GM18907 (cell line): ENCODE data around the gene SYT11.

Experiments
- ATAC-seq: cut with Tn5 transposase; IDR thresholded peaks from one replicate; pipeline ENCODE4 v1.9.1; 2021; ENCODE audit warnings: mild to moderate bottlenecking, moderate library complexity; ENCODE audit not compliant: unreplicated experiment

SYT11 gene

GRCh38 chr1:155859881-155860871 lies 809 bp downstream of the SYT11 start:
- peak; percentile 23 for ATAC-seq

- no peak for ATAC-seq
Measured at GRCh38 chr1:155860970-155861510, 1.7 kb downstream of the SYT11 start.

- no peak for ATAC-seq
Measured at GRCh38 chr1:155861896-155862295, 2.5 kb downstream of the SYT11 start.

- ATAC-seq: no peak
Measured at GRCh38 chr1:155864393-155864792, 5.0 kb downstream of the SYT11 start.

- ATAC-seq: no peak
Measured at GRCh38 chr1:155867766-155868165, 8.4 kb downstream of the SYT11 start.

GRCh38 chr1:155871390-155871789 lies 12.0 kb downstream of the SYT11 start:
- ATAC-seq: no peak

- no peak for ATAC-seq
Measured at GRCh38 chr1:155872527-155872926, 13.2 kb downstream of the SYT11 start.

GRCh38 chr1:155873860-155874259 lies 14.5 kb downstream of the SYT11 start:
- ATAC-seq: no peak

- no peak for ATAC-seq
Measured at GRCh38 chr1:155877945-155878344, 18.6 kb downstream of the SYT11 start.

GRCh38 chr1:155880251-155880650 lies 20.9 kb downstream of the SYT11 start:
- no peak for ATAC-seq

GRCh38 chr1:155880950-155881349 lies 21.6 kb downstream of the SYT11 start:
- ATAC-seq: no peak

GRCh38 chr1:155882235-155882634 lies 22.9 kb downstream of the SYT11 start:
- ATAC-seq: no peak

- ATAC-seq: no peak
Measured at GRCh38 chr1:155882766-155883165, 23.4 kb downstream of the SYT11 start.

- no peak for ATAC-seq
Measured at GRCh38 chr1:155884031-155884960, 24.9 kb downstream of the SYT11 start.

GRCh38 chr1:155884982-155885381 lies 25.6 kb downstream of the SYT11 start:
- no peak for ATAC-seq

GRCh38 chr1:155888481-155888880 lies 29.1 kb downstream of the SYT11 start:
- ATAC-seq: no peak

- no peak for ATAC-seq
Measured at GRCh38 chr1:155889566-155889965, 30.2 kb downstream of the SYT11 start.

GRCh38 chr1:155890251-155890650 lies 30.9 kb downstream of the SYT11 start:
- ATAC-seq: no peak

GRCh38 chr1:155892796-155893195 lies 33.4 kb downstream of the SYT11 start:
- no peak for ATAC-seq

- no peak for ATAC-seq
Measured at GRCh38 chr1:155893389-155894142, 34.2 kb downstream of the SYT11 start.
